Measurements from ENCODE around the gene NCAPH2.

DNA sequence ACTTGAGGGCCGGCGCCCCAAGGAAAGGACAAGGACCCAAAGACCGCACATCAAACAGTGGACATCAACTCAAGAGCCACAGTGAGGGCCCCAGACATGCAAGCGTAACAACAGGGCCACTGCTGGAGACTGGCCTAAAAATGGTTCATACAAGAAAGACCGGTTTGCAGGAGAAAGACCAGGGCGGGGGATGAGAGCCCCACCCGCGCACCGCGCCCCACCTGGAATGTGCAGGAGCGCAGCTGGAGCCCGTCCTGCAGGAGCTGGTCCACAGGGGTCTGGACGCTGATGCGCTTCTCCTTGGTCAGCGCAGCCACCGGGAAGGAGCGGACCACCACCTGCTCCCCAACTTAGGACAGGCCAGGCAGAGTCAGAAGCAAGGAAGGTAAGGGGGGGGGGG lies 47.1 kb upstream of the NCAPH2 start:
- no peak for TF ChIP-seq GTF2A2 (tag; IDR thresholded peaks at IDR 0.05)
- no peak for TF ChIP-seq ZNF133 (CRISPR knock-in tag; IDR thresholded peaks at IDR 0.05)
- no peak for TF ChIP-seq SIRT6 (IDR thresholded peaks at IDR 0.05; ENCODE audit: low read depth, low read length)
- TF ChIP-seq SNRNP70 (optimal IDR thresholded peaks at IDR 0.05; ENCODE audit: low read depth, low read length) = no peak
- TF ChIP-seq, protein P1, sequence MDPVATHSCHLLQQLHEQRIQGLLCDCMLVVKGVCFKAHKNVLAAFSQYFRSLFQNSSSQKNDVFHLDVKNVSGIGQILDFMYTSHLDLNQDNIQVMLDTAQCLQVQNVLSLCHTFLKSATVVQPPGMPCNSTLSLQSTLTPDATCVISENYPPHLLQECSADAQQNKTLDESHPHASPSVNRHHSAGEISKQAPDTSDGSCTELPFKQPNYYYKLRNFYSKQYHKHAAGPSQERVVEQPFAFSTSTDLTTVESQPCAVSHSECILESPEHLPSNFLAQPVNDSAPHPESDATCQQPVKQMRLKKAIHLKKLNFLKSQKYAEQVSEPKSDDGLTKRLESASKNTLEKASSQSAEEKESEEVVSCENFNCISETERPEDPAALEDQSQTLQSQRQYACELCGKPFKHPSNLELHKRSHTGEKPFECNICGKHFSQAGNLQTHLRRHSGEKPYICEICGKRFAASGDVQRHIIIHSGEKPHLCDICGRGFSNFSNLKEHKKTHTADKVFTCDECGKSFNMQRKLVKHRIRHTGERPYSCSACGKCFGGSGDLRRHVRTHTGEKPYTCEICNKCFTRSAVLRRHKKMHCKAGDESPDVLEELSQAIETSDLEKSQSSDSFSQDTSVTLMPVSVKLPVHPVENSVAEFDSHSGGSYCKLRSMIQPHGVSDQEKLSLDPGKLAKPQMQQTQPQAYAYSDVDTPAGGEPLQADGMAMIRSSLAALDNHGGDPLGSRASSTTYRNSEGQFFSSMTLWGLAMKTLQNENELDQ (CRISPR knock-in tag; IDR thresholded peaks at IDR 0.05; ENCODE audit: borderline replicate concordance) = no peak
